Neural cell (in vitro differentiated cells): ENCODE measurements around the gene RAB40B.

Experiments
- EP300 ChIP-seq: fragments of 450-650 bp; conservative IDR thresholded peaks from 2 replicates; pipeline ENCODE4 v1.6.1; 2014; ENCODE audit warnings: antibody characterized with exemption, mild to moderate bottlenecking, moderate library complexity; ENCODE audit not compliant: poor library complexity, severe bottlenecking
- EZH2 ChIP-seq: fragments of 200-600, 300-800 bp; shearing (Covaris generic), sonication (generic); IDR thresholded peaks from 2 replicates; pipeline ENCODE4 v1.6.1; 2014; ENCODE audit warnings: antibody characterized with exemption, low read length, borderline replicate concordance, mild to moderate bottlenecking; ENCODE audit not compliant: insufficient read depth, poor library complexity, severe bottlenecking
- RAD21 ChIP-seq: fragments of 450-650 bp; conservative IDR thresholded peaks from 2 replicates; pipeline ENCODE4 v1.6.1; 2014; ENCODE audit warnings: antibody characterized with exemption, mild to moderate bottlenecking, moderate library complexity
- TAF1 ChIP-seq: IDR thresholded peaks from 2 replicates; pipeline ENCODE4 v1.6.1; 2012; ENCODE audit warnings: low read depth
- TF ChIP-seq, protein P1 (sequence below): fragments of 450-650 bp; IDR thresholded peaks from 2 replicates; pipeline ENCODE4 v1.5.1; 2014; ENCODE audit warnings: antibody characterized with exemption, mild to moderate bottlenecking, moderate library complexity; ENCODE audit not compliant: poor library complexity, severe bottlenecking
- TF ChIP-seq, protein P2 (sequence below): IDR thresholded peaks from 2 replicates; pipeline ENCODE4 v1.6.1; 2012; ENCODE audit warnings: borderline replicate concordance

DNA sequence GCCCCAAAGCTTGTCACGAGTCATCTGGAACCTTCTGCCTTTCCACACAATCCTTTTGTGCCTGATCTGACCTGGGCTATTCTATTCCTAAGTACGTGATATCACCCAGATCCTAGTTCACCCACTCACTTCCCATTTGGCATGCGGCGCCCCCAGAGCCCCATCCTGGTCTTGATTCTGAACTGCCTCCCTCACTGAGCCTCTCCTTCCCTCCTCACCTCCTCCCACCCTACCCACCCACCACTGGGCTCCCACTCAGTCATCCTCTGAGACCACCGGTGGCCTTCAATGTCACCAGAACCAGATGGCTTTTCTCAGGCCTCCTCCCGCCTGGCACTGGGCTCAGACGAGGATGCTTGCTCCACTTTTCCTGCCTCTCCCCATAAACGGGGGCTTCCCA is 68.8 kb downstream of the RAB40B start:
- TF ChIP-seq, protein P1, sequence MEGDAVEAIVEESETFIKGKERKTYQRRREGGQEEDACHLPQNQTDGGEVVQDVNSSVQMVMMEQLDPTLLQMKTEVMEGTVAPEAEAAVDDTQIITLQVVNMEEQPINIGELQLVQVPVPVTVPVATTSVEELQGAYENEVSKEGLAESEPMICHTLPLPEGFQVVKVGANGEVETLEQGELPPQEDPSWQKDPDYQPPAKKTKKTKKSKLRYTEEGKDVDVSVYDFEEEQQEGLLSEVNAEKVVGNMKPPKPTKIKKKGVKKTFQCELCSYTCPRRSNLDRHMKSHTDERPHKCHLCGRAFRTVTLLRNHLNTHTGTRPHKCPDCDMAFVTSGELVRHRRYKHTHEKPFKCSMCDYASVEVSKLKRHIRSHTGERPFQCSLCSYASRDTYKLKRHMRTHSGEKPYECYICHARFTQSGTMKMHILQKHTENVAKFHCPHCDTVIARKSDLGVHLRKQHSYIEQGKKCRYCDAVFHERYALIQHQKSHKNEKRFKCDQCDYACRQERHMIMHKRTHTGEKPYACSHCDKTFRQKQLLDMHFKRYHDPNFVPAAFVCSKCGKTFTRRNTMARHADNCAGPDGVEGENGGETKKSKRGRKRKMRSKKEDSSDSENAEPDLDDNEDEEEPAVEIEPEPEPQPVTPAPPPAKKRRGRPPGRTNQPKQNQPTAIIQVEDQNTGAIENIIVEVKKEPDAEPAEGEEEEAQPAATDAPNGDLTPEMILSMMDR, result no peak
- TF ChIP-seq EZH2 (no peak), RAD21 (no peak), EP300 (no peak), TAF1 (no peak)
- TF ChIP-seq, protein P2, sequence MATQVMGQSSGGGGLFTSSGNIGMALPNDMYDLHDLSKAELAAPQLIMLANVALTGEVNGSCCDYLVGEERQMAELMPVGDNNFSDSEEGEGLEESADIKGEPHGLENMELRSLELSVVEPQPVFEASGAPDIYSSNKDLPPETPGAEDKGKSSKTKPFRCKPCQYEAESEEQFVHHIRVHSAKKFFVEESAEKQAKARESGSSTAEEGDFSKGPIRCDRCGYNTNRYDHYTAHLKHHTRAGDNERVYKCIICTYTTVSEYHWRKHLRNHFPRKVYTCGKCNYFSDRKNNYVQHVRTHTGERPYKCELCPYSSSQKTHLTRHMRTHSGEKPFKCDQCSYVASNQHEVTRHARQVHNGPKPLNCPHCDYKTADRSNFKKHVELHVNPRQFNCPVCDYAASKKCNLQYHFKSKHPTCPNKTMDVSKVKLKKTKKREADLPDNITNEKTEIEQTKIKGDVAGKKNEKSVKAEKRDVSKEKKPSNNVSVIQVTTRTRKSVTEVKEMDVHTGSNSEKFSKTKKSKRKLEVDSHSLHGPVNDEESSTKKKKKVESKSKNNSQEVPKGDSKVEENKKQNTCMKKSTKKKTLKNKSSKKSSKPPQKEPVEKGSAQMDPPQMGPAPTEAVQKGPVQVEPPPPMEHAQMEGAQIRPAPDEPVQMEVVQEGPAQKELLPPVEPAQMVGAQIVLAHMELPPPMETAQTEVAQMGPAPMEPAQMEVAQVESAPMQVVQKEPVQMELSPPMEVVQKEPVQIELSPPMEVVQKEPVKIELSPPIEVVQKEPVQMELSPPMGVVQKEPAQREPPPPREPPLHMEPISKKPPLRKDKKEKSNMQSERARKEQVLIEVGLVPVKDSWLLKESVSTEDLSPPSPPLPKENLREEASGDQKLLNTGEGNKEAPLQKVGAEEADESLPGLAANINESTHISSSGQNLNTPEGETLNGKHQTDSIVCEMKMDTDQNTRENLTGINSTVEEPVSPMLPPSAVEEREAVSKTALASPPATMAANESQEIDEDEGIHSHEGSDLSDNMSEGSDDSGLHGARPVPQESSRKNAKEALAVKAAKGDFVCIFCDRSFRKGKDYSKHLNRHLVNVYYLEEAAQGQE, result no peak
